NCI-H2107 treated with DMSO at 0.1 percent for 48 hours (cell line): Measurements from ENCODE around the gene HAUS3.

ENCODE experiments used
- DNase-seq: peaks from one replicate; lab custom pipeline; 2025; ENCODE audit not compliant: unreplicated experiment; lab: John Stamatoyannopoulos, UW

HAUS3 gene

GRCh38 chr4:2265113-2266110, 23.5 kb upstream of the HAUS3 start:
- no peak for DNase-seq

DNA sequence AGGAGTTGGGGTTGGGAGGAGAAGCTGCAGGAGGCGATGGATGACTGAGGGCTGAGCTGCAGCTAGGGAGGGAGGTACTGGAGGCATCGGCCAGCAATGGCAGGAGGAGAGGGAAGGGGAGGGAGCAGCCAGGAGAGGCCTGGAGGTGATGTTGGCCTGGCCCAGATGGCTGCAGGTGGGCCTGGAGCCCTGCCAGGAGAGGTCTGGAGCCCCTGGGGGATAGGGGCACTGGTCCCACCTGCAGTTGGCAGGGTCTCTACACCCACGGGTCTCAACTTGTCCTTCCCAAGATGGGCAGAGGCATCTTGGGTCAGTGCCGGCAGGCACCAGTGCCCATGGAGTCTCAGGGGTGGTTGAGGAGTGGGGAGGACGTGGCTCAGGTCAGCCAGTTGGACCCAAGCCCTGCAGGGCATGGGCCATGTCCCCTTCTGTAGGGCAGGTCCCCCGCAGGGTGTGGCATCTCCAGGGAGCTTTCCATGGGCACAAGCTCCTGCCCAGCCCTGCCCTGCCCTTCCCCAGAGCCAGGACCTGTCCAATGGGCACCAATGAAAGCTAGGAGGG, 22.6 kb upstream of the HAUS3 start:
- DNase-seq = no peak

DNA sequence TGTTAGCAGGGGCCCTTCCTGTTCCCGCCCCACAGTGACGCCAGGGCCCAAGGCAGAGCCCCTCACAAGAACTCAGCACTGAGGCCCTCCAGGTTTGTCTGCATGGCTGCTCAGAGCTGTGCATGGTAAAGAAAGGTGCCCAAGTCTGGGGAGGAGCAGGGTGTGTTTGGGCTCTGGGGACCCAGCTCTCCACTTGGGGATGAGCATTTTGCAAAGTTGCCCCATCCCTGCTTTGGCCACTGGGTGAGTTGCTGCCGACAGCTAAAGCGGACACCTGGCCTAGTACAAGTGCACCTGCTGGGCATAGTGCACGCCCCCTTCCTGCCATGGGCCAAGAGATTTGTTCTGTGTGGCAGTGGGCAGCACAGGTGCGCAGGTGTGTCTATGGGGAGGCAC, 22.0 kb upstream of the HAUS3 start:
- no peak for DNase-seq

- no peak for DNase-seq
These were observed 21.0 kb upstream of the HAUS3 start for GRCh38 chr4:2262944-2263250.

GRCh38 chr4:2262145-2262943, 20.4 kb upstream of the HAUS3 start:
- peak; percentile 79 for DNase-seq

DNA sequence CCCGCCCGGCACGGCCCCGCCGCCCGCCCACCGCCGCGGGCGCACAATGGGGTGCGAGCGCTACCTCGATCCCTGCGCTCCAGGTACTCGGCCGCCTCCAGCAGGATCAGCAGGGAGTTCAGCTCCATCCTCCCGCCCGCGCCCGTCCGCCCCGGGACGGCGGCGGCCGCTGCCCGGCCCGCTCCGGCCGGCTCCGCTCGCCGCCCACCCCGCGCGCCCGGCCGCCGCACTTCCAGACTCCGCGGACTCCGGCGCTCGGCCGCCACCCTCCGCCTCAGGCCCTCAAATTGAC, 19.9 kb upstream of the HAUS3 start, which contains the start of gene MXD4:
TSS of gene MXD4 (minus strand) at position 257 of the 292 bp plus-strand sequence. CDS start at position 128, 129 bp downstream.
- no peak for DNase-seq

- no peak for DNase-seq
These were observed 19.4 kb upstream of the HAUS3 start for GRCh38 chr4:2261110-2261852.

GRCh38 chr4:2260344-2261109, 18.6 kb upstream of the HAUS3 start:
- no peak for DNase-seq

DNA sequence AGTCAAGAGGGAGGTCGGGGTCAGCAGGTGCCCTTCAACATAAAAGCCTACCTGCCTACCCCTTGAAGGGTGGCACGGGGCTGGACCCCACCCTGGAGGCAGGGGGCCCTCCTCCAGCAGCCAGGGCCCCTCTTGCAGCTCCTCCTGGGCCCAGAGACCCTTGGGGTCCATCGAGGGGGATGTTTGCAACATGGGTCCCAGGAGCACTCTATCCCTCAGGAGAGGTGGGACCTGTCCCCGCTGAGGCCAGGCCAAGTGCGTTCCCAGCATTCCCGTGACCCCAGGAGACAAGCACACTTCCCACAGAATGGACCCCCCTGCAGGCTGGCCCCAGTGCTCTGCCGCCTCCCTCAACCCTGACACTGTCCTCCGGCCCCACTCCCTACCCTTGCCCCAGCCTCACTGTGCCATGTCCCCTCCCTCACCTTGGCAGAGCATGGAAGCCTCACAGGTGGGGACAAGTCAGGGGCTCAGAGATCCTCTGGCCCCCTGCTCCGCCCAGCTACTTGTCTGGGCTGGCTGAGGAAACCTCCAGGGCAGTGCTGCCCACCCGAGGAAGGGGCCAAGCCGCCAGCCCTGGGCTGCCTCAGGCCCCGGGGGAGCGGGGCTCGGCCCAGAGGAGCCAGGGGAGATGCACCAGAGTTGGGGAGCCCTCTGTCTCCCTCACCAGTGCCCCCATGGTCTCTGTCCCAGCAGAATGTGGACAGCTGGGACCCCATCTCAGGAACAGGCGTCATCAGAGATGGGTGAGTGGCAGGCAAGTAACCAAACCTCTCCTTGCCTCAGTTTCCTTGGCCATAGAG, 17.8 kb upstream of the HAUS3 start:
- no peak for DNase-seq

GRCh38 chr4:2259036-2259540, 17.2 kb upstream of the HAUS3 start:
- DNase-seq = no peak

GRCh38 chr4:2258091-2259035, 16.4 kb upstream of the HAUS3 start:
- no peak for DNase-seq

- no peak for DNase-seq
These were observed 15.6 kb upstream of the HAUS3 start for GRCh38 chr4:2257361-2258081.

DNA sequence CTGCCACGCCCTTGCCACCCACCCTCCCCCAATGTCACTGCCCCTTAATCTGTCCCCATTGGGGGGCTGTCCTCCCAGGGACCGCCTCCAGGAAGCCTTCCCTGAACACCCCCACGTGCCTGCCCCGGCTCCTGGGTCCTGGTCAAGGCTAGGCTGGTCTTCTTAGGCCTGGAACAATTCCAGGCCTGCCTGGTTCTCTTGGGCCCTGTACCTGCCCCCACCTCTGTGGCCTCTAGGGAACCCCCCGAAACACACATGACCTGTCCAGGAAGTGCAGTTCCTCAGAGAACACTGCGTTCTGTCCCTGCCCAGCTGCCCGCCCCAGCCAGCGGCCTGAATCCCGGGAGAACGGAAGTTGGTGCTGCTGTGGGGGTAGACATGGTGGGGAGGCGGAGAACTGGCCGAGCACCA, 14.9 kb upstream of the HAUS3 start:
- no peak for DNase-seq

GRCh38 chr4:2256156-2256731, 14.3 kb upstream of the HAUS3 start:
- no peak for DNase-seq

- no peak for DNase-seq
These were observed 13.7 kb upstream of the HAUS3 start for GRCh38 chr4:2255501-2256155.

GRCh38 chr4:2254665-2255500, 13.0 kb upstream of the HAUS3 start:
- DNase-seq = no peak
